ENCODE data around the gene DPH3.
"Not testable (repeated sequence)": the region's sequence is repeated elsewhere in the genome, so short reads cannot be mapped to it uniquely, and the experiment has no call there.

DPH3 gene

DNA sequence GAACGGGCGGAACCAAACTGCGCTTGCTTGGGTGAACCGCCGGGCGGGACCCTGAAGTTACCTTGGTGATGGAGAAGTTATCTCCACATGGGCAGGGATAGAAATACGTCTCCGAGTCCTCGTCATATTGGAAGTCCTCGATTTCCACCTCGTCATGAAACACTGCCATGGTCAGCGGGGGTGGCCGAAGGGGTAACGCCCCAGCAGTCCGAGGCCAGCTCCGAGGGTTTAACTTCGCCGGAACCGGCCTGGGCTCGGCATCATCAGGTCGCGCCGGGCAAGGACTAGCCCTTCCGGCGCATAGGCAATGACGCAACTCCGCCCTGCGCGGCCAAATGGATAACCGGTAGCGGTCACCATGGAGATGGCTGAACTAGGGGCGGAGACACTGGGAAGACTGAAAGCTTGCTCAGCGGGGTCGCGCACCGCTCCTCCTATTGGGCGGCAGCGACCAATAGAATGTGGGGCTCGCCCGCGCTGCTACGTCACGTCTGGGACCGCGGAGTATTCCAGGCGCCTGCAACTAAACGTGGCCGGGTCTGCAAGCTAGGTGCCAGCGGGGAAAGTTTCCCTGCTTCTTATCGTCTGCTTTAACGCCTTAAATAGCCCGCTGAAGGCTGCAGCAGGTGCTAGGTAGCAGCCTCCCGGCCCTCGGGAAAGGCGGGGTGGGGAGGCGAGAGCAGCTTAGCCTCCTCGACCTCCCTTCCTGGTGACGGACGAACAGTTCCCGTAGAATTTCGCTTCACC, at the start of gene DPH3, which contains the start of gene OXNAD1:
TSS of gene DPH3 (minus strand) at position 236 of the 747 bp plus-strand sequence. CDS start at position 169, 67 bp downstream.
TSS of gene OXNAD1 (plus strand) at position 505 of the 747 bp plus-strand sequence. CDS start 5,741 bp downstream, outside the sequence.
- TF ChIP-seq, protein P1, sequence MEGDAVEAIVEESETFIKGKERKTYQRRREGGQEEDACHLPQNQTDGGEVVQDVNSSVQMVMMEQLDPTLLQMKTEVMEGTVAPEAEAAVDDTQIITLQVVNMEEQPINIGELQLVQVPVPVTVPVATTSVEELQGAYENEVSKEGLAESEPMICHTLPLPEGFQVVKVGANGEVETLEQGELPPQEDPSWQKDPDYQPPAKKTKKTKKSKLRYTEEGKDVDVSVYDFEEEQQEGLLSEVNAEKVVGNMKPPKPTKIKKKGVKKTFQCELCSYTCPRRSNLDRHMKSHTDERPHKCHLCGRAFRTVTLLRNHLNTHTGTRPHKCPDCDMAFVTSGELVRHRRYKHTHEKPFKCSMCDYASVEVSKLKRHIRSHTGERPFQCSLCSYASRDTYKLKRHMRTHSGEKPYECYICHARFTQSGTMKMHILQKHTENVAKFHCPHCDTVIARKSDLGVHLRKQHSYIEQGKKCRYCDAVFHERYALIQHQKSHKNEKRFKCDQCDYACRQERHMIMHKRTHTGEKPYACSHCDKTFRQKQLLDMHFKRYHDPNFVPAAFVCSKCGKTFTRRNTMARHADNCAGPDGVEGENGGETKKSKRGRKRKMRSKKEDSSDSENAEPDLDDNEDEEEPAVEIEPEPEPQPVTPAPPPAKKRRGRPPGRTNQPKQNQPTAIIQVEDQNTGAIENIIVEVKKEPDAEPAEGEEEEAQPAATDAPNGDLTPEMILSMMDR (IDR thresholded peaks at IDR 0.05; ENCODE audit: borderline replicate concordance, insufficient read depth, low read depth, low read length) = no peak
- peak within 1 kb of the TSS; percentile 95 for H3K4me3 ChIP-seq (ENCODE audit: low read depth, low read length)

DNA sequence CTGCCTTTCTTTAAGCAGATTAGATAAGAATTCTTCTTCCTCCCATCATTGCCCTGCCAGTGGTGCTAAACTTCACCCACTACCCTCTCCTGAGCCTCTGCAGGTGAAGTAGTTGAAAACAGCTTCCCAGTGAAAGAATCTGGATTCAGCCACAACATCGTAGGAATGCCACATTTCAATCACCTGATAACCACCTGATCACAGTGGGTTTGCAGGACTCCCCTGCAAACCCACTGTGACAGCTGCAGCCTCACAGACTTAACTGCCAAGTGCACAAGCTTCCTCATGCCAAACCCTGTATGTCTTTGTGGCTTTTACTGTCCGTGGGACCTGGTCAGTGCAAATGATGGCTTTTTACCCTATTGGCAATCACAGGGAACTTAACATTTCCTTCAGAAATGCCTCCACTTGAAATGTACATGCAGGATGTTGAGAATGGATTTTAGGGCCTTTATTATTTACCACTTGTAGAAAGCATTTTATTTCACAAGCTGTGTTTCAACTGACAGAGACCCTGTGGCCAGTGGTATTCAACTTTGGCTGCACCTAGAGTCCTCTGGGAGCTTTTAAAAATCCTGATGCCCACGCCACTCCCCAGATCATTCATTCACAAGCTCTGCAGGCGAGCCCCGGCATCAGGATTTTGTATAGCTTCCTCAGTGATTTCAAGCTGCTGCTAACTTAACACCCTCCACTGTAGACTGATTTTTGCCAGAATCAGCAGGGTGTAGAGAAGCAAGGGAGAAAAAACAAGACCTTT, 49.3 kb upstream of the DPH3 start:
- TF ChIP-seq, protein P1 (IDR thresholded peaks at IDR 0.05; ENCODE audit: borderline replicate concordance, insufficient read depth, low read depth, low read length) = no peak
- no peak overlapping the region for H3K4me3 ChIP-seq (ENCODE audit: low read depth, low read length)

DNA sequence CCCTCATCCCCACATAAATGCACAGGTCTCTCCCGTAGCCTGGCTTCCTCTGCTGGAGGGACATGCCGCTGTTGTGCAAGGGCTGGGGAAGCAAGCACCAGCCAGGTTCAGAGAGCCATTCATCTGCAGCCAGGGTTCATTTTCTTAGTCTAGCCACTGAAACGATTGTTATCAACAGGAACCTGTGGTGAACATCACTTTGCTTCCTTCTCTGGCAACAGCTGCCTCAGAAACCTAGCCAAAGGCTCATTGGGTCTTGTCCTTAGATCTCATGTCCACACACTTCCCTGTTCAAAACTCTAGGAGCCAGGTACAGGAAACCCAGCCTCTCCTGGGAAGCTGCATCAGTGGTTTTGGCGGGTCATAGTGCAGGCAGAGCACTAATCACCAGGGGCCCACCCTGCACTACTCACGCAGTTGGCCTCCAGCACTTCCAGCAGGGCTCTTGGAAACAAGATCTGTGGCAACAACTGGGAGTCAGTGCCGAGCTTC, 47.3 kb upstream of the DPH3 start:
- TF ChIP-seq, protein P1 (IDR thresholded peaks at IDR 0.05; ENCODE audit: borderline replicate concordance, insufficient read depth, low read depth, low read length) = no peak
- no peak overlapping the region for H3K4me3 ChIP-seq (ENCODE audit: low read depth, low read length)

DNA sequence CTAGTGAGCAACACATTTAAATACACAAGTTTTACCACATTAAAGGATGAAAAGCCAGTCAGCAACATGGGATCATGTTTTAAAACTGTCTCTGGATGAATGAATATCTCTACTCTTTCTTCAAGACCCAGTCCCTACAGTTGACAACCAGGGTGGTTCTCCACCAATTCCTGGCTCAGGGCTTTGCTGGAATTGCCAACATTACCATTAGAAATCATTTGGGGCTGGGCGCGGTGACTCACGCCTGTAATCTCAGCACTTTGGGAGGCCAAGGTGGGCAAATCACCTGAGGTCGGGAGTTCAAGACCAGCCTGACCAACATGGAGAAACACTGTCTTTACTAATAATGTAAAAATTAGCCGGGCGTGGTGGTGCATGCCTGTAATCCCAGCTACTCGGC, 45.7 kb upstream of the DPH3 start:
- H3K4me3 ChIP-seq (ENCODE audit: low read depth, low read length) = not testable (repeated sequence)

DNA sequence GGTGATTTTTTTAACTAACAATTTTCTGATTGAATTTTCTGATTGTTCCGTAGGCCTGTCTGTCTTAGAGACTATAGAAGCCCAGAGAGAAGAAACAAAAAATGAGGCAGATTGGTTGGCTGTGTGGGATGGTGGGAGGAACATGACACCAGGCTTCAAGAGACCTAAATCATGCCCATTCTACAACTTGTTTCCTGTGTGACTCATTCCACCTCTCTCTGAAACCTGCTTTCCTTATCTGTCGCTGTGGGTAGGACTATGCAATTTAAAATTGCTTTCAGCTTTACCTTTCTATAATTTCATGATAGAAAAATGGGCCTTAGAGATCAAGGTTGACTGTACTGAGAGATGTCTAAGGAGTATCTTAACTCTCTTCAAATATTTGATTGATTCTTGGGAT, 44.8 kb upstream of the DPH3 start:
- TF ChIP-seq, protein P1 (IDR thresholded peaks at IDR 0.05; ENCODE audit: borderline replicate concordance, insufficient read depth, low read depth, low read length) = no peak
- no peak overlapping the region for H3K4me3 ChIP-seq (ENCODE audit: low read depth, low read length)

DNA sequence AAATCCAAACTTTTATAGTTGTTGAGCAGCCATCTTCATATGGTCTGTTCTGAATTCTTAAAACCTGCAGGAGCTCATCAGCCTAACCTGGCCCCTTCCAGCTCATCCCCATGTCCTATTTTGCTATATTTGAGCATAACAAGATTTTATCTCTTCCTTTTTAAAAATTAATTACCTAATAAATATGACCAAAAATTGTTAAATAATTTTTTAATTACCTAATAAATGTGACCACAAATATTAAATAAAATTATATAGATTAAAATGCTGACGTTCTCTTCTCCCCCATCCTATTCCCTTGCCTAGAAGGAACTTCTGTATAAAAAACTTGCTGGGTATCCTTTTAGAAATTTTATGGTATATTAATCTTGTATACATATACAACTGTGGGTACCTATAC, 44.0 kb upstream of the DPH3 start:
- TF ChIP-seq, protein P1 (IDR thresholded peaks at IDR 0.05; ENCODE audit: borderline replicate concordance, insufficient read depth, low read depth, low read length) = no peak
- no peak overlapping the region for H3K4me3 ChIP-seq (ENCODE audit: low read depth, low read length)

DNA sequence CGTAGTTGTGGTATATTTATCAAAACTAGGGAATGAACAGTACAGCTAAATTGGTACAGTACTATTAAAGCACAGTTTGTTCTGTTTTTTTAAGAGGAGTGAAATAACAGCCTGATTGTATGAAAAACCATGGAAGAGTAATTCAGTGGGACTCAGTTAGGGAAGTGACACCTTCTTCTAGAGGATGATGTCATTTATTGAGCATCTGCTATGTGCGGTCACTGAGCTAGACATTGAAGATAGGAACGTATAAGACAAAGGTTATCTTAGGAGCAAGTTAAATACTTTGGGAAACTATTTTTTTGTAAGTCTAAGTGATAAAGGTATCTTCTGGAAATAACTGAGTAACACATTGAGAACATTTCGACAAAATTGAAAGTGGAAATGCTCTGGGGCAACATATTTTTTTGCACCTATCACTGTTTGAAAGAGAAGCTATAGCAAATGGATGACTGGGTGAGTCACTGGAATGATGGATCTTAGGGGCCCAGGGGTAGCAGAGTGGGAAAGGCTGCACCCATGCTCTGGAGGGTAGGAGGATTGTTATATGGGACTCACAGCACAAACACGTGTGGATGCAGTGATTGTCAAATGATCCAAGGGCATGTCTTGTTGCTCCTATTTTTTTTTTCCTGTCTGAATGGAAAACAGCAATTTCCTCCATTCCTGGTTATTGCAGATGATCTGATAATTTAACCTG, 43.2 kb upstream of the DPH3 start:
- TF ChIP-seq, protein P1 (IDR thresholded peaks at IDR 0.05; ENCODE audit: borderline replicate concordance, insufficient read depth, low read depth, low read length) = no peak
- no peak overlapping the region for H3K4me3 ChIP-seq (ENCODE audit: low read depth, low read length)

Data from GM12875 (cell line).